Stimulated activated CD8-positive, alpha-beta memory T cell treated with anti-CD3 and anti-CD28 coated beads, Interleukin-4, amount 100 ng/mL, for 4 hours (primary cell): ENCODE results near the gene SYNGR2.

Experiments used
- DNase-seq, 2 donors: peaks; one replicate each; pipeline ENCODE4 v3.0.0-alpha.2; 2020; ENCODE audit warnings: low read depth in 2 of 2, low spot score in 1 of 2

The SYNGR2 gene

DNA sequence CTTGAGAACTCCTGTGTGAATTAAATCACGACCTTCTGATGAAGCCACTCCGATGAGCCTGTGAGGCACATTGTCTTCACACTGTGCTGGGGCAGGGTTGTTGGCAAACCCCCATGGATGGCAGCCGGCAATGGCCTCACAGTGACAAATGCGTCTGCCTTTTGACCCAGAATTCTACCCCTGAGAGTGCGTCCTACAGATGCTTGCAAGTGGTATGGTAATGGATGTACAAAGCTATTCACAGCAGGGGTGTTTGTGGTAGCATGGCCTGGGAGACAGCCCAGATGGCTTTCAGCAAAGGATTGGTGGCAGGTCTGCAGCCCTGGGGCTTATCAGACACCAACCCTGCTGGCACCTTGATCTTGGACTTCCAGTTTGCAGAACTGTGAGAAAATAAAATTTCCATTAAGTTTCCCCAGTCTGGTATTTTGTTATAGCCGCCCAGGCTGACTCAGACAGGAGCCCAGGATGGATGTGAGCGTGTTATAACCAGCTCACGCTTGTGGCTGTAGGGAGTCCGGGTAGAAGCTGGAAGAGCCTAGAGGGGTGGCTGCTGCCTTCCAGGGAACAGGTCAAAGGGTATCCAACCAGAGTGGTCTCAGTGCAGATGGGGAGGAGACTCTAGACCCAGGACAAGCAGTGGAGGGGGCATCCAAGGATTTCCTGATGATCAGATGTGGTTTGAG, 28.9 kb downstream of the SYNGR2 start:
- DNase-seq, result no peak

- no peak for DNase-seq
Observed at GRCh38 chr17:78200451-78200850, 32.1 kb downstream of the SYNGR2 start.

- DNase-seq, result no peak
Observed at GRCh38 chr17:78202666-78203065, 34.3 kb downstream of the SYNGR2 start.

DNA sequence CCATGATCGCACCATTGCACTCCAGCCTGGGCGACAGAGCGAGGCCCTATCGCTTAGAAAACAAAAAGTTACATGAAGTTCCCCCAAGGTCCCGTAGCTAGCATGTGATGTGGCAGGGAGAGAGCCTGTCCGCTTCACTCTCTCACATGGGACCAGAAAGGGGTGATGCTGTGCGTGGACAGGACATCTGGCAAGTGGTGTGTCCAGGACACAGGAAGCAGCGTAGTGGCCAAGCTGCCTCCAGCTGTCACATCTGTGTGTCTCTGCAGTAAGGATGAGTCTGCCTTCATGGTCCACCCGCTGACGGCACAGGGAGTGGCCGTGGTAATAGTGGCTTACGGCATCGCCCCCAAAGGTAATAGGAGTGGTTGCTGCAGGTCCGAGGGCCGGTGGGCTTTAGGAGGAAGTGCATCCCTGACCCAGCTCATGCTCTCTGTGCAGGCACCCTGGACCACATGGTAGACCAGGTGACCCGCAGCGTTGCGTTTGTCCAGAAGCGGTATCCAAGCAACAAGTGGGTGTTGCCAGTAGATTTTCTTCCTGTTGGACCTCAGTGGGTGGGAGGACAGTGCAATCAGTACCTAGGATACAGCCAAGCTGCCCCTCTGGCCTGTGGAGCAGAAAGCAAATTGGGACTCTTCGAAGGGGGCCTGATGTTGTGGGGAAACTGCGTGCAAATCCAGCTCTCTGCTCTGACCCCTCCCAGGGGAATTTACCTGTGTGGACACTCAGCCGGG, 36.2 kb downstream of the SYNGR2 start:
- DNase-seq, result no peak

DNA sequence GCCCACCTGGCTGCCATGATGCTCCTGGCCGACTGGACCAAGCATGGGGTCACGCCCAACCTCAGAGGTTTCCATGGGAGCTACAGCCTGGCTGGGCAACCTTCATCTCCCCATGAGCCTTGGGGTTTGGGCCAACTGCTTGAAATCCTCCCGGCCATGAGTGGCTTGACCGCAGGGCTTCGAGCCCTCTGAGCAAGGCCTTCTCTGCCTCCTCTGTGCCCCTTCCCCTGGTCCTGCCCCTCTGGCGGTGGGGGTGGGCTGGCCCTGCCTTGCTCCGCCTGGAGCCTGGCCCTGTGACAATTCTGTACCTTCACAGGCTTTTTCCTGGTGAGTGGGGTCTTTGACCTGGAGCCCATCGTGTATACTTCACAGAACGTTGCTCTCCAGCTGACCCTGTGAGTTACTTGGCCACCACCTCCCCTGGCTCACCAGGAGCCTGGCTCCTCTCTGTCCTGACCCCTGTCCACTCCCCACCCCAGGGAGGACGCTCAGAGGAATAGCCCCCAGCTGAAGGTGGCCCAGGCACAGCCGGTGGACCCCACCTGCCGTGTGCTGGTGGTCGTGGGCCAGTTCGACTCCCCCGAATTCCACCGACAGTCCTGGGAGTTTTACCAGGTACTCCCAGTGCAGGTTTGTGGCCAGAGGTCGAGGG, 36.9 kb downstream of the SYNGR2 start:
- no peak for DNase-seq

DNA sequence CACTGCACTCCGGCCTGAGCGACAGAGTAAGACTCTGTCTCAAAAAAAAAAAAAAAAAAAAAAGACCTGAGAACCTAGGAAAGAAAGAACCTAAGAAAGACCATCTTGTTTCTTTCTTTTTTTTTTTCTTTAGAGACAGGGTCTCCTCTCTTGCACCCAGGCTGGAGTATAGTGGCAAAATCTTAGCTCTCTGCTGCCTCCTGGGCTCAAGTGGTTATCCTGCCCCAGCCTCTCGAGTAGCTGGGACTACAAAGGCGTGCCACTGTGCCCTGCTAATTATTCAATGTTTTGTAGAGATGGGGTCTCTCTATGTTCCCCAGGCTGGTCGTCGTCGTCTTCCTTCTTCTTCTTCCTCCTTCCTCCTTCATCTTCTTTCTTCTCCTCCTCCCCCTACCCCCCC, 37.9 kb downstream of the SYNGR2 start:
- no peak for DNase-seq

- no peak for DNase-seq
Observed at GRCh38 chr17:78208486-78208885, 40.1 kb downstream of the SYNGR2 start.

DNA sequence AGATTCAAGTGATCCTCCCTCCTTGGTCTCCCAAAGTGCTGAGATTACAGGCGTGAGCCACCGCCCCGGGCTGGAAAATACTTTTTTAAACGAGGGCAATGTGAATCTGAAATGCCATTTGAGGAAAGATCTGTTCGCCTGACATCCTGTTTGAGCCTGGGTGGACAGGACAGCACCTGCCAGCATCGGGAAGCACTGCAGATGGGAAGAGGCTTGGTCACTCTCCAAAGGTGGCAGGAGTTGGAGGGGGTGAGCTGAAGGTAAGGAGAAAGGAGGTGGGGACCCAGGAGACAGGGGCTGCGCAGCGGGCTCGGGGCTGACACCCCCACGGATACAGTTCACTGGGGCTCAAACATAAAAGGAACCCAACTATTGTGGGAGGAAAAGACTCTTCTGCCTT, 41.7 kb downstream of the SYNGR2 start:
- no peak for DNase-seq

GRCh38 chr17:78211032-78211431, 42.7 kb downstream of the SYNGR2 start:
- DNase-seq, result no peak

DNA sequence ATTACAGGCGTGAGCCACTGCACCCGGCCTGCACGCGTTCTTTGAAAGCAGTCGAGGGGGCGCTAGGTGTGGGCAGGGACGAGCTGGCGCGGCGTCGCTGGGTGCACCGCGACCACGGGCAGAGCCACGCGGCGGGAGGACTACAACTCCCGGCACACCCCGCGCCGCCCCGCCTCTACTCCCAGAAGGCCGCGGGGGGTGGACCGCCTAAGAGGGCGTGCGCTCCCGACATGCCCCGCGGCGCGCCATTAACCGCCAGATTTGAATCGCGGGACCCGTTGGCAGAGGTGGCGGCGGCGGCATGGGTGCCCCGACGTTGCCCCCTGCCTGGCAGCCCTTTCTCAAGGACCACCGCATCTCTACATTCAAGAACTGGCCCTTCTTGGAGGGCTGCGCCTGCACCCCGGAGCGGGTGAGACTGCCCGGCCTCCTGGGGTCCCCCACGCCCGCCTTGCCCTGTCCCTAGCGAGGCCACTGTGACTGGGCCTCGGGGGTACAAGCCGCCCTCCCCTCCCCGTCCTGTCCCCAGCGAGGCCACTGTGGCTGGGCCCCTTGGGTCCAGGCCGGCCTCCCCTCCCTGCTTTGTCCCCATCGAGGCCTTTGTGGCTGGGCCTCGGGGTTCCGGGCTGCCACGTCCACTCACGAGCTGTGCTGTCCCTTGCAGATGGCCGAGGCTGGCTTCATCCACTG, 45.8 kb downstream of the SYNGR2 start, which contains the start of gene BIRC5:
Gene BIRC5, plus strand, starts transcription at position 238 of the 690 bp plus-strand sequence. Its CDS starts 64 bp downstream, at position 302.
- DNase-seq, result peak; percentile 77 to 85

- DNase-seq, result no peak
Observed at GRCh38 chr17:78214706-78215061, 46.3 kb downstream of the SYNGR2 start.

DNA sequence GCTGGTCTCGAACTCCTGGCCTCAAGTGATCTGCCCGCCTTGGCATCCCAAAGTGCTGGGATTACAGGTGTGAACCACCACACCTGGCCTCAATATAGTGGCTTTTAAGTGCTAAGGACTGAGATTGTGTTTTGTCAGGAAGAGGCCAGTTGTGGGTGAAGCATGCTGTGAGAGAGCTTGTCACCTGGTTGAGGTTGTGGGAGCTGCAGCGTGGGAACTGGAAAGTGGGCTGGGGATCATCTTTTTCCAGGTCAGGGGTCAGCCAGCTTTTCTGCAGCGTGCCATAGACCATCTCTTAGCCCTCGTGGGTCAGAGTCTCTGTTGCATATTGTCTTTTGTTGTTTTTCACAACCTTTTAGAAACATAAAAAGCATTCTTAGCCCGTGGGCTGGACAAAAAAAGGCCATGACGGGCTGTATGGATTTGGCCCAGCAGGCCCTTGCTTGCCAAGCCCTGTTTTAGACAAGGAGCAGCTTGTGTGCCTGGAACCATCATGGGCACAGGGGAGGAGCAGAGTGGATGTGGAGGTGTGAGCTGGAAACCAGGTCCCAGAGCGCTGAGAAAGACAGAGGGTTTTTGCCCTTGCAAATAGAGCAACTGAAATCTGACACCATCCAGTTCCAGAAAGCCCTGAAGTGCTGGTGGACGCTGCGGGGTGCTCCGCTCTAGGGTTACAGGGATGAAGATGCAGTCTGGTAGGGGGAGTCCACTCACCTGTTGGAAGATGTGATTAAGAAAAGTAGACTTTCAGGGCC, 51.2 kb downstream of the SYNGR2 start:
- DNase-seq, result no peak
